H7 (cell line): ENCODE results near the gene RMDN2. TPM values are rescaled to one million over a fixed set of nuclear protein-coding genes. Genes with fewer than 3 reads are reported as not detected.
"Not testable (repeated sequence)": the region's sequence is repeated elsewhere in the genome, so short reads cannot be mapped to it uniquely, and the experiment has no call there.

Experiments
- DNase-seq: peaks from one replicate; pipeline ENCODE4 v3.0.0; 2012
- H3K27me3 ChIP-seq: 2 replicates; pipeline ENCODE4 v1.6.0; 2011; ENCODE audit warnings: mild to moderate bottlenecking, low read length; ENCODE audit not compliant: control insufficient read depth, insufficient read depth
- H3K36me3 ChIP-seq: replicated peaks from 2 replicates; pipeline ENCODE4 v1.5.1; 2011; ENCODE audit warnings: low read length; ENCODE audit not compliant: control insufficient read depth, insufficient read depth
- H3K4me3 ChIP-seq: 2 replicates; pipeline ENCODE4 v1.5.1; 2011; ENCODE audit warnings: low read depth, mild to moderate bottlenecking, control low read depth, low read length, moderate library complexity; ENCODE audit not compliant: insufficient read depth
- total RNA-seq: library from RNA; depleted of rRNA; stranded (reverse); fragments of >200 nt; shearing (Covaris generic); gene quantifications from 2 replicates; pipeline ENCODE4 v1.2.3, GENCODE V29; 2014

Gene RMDN2
- total RNA-seq, 1 experiment from 2014 or later, result 1.8 TPM

DNA sequence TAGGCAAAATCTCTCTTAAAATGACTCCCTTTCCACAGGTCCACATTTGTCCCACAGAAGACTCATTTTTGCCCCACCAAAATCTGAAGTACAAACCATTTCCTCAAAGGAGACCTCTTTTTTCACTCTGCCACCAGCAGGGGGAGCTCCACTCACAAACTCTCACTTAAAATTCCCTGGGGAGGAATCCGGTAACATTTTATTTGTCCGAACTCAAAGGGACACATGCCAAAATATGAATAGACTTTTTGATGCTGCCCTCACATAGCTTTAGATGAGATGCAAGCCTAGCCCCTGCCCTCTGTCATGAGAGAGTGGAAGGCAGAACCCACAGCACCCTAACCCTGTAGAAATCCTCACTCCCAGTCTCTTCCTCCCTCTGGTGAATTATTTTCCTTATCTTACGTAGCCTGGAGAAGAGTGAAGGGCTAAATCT, 57.1 kb downstream of the RMDN2 start:
- Histone ChIP-seq H3K27me3 (no peaks in the 10 kb centered on the region), H3K4me3 (peak overlapping the region; percentile 14), H3K36me3 (no peaks in the 10 kb centered on the region)
- DNase-seq, result peak; percentile 52

GRCh38 chr2:37982847-37983246, 57.8 kb downstream of the RMDN2 start:
- H3K4me3 ChIP-seq, result no peak overlapping the region
- H3K36me3 ChIP-seq, result no peaks in the 10 kb centered on the region
- no peaks in the 10 kb centered on the region for H3K27me3 ChIP-seq
- DNase-seq, result no peak

DNA sequence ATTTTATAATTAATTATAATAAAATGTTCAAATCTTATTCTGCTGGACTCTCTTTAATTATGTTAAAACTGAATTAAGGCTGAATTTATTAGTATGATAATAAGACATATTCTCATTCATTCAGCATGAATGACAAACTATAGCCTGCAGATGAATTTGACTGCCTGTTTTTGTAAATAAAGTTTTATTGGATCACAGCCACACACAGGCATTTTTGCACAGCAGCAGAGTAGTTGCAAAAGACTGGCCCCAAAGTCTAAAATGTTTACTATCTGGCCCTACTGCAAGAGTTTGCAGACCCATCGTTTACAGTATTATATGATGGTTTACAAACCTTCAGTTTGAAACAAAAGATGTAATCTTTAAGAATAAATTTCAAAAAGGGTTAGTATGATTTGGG, 58.6 kb downstream of the RMDN2 start:
- Histone ChIP-seq H3K27me3 (no peaks in the 10 kb centered on the region), H3K36me3 (no peaks in the 10 kb centered on the region), H3K4me3 (no peak overlapping the region)
- DNase-seq, result no peak

DNA sequence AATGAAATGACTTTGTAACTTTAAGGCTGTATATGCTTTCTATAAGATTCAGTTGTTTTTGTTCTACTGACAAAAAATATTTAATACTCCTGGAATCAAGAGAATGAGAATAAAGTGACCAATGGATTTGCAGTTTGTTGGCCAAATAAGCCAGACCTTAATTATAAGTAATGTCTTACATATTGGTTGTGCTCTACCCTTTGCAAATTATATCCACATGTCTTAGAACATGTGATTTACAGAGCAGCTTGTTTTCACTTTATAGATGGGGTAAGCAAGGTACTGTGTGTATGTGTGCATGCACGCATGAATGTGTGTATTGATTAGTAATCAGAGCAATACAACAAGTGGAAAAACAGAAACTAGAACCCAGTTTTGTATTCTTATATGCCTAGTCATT, 59.1 kb downstream of the RMDN2 start:
- Histone ChIP-seq H3K4me3 (no peak overlapping the region), H3K36me3 (no peaks in the 10 kb centered on the region), H3K27me3 (no peaks in the 10 kb centered on the region)
- DNase-seq, result no peak

DNA sequence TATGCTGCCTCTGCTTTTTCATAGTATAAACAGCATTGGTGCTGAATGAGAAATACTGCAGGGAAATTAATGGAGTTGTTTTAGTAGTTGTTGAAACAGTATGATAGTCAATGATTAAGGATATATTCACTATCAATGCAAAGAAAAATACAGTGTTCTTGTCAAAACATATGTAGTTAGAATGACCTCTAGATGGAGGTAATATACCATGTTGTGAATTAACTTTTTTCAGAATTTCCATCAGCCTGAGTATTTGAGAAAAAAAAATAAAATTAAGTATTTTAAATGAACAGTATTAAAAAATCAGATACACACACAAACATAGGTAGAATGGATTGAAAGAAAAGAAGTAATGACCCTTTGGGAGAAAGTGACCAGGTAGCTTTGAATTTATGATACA, 59.5 kb downstream of the RMDN2 start:
- no peaks in the 10 kb centered on the region for H3K36me3 ChIP-seq
- H3K27me3 ChIP-seq, result no peaks in the 10 kb centered on the region
- DNase-seq, result no peak
- H3K4me3 ChIP-seq, result no peak overlapping the region

GRCh38 chr2:37985333-37985732, 60.2 kb downstream of the RMDN2 start:
- no peak for DNase-seq
- H3K27me3 ChIP-seq, result no peaks in the 10 kb centered on the region
- no peak overlapping the region for H3K4me3 ChIP-seq
- no peaks in the 10 kb centered on the region for H3K36me3 ChIP-seq

GRCh38 chr2:37987098-37987775, 62.1 kb downstream of the RMDN2 start:
- no peak for DNase-seq
- H3K27me3 ChIP-seq, result no peaks in the 10 kb centered on the region
- no peaks in the 10 kb centered on the region for H3K36me3 ChIP-seq
- H3K4me3 ChIP-seq, result no peak overlapping the region

- Histone ChIP-seq H3K4me3 (no peak overlapping the region), H3K36me3 (no peaks in the 10 kb centered on the region), H3K27me3 (no peaks in the 10 kb centered on the region)
- no peak for DNase-seq
Measured at GRCh38 chr2:37992601-37993000, 67.5 kb downstream of the RMDN2 start.

DNA sequence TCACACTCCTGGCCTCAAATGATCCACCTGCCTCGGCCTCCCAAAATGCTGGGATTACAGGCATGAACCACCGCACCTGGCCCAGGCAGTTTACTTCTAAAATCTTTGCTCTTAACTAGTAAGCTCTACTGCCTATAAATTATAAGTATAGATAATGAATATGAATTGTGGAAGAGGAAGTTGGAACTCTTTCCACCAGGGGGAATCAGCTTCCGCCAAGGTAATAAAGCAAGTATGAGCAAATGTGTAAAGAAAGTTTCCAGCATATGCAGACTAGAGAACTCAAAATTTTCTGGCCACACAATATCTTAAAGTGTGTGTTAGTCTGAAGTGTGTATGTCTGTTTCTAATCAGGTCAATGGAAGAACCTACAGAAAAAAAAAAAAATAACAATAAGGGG, 68.1 kb downstream of the RMDN2 start:
- Histone ChIP-seq H3K36me3 (no peaks in the 10 kb centered on the region), H3K27me3 (no peaks in the 10 kb centered on the region), H3K4me3 (no peak overlapping the region)
- DNase-seq, result no peak

DNA sequence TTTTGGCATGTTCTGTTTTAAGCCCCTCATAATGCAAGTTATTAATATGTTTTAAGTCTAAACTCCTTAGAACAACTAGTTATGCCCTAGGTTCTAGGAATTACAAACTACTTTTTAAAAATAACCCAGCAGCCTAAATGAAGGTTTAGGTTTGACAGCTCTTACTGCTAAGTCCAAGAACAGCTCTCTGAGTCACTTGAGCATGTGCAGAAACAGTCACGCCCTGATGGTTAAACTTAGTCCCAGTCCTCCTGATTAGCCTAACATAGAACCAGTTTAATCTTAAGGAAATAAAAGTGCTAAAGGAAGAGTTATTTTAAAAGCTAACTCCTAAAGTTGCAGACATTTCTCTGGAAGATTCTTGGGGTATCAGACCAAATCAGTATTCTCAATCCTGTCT, 72.5 kb downstream of the RMDN2 start:
- Histone ChIP-seq H3K4me3 (no peak overlapping the region), H3K27me3 (no peaks in the 10 kb centered on the region), H3K36me3 (no peaks in the 10 kb centered on the region)
- DNase-seq, result no peak

DNA sequence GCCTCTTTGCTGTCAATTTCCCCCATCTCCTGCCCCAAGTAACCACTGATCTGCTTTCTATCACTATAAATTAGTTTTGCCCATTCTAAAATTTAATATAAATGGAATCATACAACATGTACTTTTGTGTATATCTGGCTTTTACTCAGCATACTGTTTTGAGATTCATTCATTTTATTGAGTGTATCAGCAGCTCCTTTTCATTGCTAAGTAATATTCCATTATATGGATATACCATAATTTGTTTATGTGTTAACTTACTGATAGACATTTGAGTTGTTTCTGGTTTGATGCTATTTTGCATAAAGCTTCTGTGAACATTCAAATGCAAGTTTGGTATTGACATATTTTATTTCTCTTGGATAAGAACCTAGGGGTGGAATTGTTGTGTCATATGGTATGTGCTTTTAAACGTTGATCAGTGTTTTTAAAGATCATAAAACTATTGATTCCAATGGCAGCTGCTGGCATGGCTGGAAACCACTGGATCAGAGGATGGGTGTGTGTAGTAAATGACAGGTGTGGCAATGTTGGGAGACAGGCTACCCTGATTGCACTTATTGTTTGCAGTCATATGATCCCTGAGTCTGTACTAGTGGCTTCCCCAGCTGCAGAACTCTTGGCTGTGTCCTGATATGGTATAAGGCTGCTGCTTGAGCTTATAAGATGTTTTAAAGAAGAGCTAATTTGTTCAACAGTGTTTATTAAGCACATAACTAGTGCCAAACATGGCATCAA, 75.6 kb downstream of the RMDN2 start:
- Histone ChIP-seq H3K4me3 (no peak overlapping the region), H3K27me3 (no peaks in the 10 kb centered on the region), H3K36me3 (no peaks in the 10 kb centered on the region)
- DNase-seq, result no peak

DNA sequence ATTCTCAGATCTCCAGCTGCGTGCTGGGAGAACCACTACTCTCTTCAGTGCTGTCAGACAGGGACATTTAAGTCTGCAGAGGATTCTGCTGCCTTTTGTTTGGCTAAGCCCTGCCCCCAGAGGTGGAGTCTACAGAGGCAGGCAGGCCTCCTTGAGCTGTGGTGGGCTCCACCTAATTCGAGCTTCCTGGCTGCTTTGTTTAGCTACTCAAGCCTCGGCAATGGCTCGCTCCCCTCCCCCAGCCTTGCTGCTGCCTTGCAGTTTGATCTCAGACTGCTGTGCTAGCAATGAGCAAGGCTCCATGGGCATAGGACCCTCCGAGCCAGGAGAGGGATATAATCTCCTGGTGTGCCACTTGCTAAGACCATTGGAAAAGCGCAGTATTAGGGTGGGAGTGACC, 85.1 kb downstream of the RMDN2 start:
- not testable (repeated sequence) for H3K36me3 ChIP-seq, H3K4me3 ChIP-seq, DNase-seq, H3K27me3 ChIP-seq

DNA sequence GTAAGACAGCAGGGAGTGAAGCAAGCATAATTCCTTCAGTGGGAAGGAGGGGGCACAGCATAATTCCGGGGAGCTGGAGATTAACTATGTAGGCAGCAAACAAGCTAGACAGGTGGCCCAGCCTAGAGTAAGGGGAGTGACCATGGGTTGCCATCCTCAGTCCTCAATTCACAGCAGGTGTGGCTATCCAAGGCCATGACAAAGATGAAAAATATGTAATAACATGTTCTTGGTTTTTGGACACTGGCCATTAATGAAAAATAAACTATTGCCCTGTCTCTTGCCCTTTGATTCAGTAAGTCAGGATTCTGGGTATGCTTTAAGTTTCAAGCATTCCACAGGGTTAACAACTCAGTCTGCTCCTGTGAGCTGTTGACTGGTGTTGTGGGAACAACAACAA, 85.9 kb downstream of the RMDN2 start:
- no peak for DNase-seq
- Histone ChIP-seq H3K4me3 (no peak overlapping the region), H3K27me3 (no peaks in the 10 kb centered on the region)

DNA sequence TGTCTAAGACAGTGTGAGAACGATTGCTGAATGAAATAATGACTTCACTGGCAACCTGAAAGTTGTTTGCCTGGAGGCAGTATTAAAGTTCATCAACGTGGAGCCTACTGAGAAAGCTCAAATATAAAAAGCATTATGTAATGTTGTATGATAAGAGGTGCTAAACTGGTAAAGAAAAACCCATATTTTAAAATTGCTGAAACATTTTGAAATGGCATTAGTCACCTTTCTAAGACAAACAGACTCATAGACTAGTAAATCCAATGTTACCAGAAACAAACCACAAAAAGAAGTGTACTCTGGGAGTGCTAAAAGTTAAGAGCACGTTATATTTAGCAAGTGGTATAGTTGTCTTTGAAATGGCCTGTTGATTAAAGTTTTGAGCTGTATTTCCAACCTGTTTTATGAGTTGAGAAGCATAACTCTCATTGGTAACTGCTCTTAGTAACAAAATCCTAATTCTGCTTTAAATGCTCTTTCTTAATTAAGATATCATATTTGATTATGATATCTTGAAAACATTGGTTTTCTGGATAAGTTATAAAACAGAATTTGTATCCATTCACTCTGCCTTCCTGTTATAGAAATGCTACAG, 88.2 kb downstream of the RMDN2 start:
- no peak for DNase-seq
- Histone ChIP-seq H3K4me3 (no peak overlapping the region), H3K27me3 (no peaks in the 10 kb centered on the region), H3K36me3 (no peaks in the 10 kb centered on the region)

More for the DNA sequence above, 85.9 kb downstream of the RMDN2 start:
- H3K36me3 ChIP-seq, result no peaks in the 10 kb centered on the region

- DNase-seq, result no peak
- H3K27me3 ChIP-seq, result no peaks in the 10 kb centered on the region
- no peaks in the 10 kb centered on the region for H3K36me3 ChIP-seq
- no peak overlapping the region for H3K4me3 ChIP-seq
Measured at GRCh38 chr2:38016219-38016618, 91.1 kb downstream of the RMDN2 start.
